SK-N-SH treated with all-trans-retinoic acid at 6 μM for 48 hours (cell line): ENCODE data around the gene UIMC1.
"Not testable (repeated sequence)": the region's sequence is repeated elsewhere in the genome, so short reads cannot be mapped to it uniquely, and the experiment has no call there.

Experiments used
- ATAC-seq: fragments of 200-7000 bp; cut with Tn5 transposase; 3 replicates; pipeline ENCODE4 v1.9.1; 2020; ENCODE audit warnings: mild to moderate bottlenecking, moderate library complexity
- ARNTL ChIP-seq: fragments of 450-650 bp; formaldehyde crosslinking; IDR thresholded peaks from 2 replicates; pipeline ENCODE4 v1.5.0; 2020; ENCODE audit warnings: low read depth, mild to moderate bottlenecking, moderate library complexity, borderline replicate concordance
- CSDC2 ChIP-seq: fragments of 250-450 bp; sonication (Bioruptor Pico); IDR thresholded peaks from 2 replicates; pipeline ENCODE4 v1.5.0; 2020; ENCODE audit warnings: mild to moderate bottlenecking, moderate library complexity
- ESRRG ChIP-seq: fragments of 250-450 bp; sonication (Bioruptor Pico); IDR thresholded peaks from 2 replicates; pipeline ENCODE4 v1.6.1; 2021; ENCODE audit warnings: mild to moderate bottlenecking
- GLIS3 ChIP-seq: fragments of 250-450 bp; sonication (Bioruptor Pico); IDR thresholded peaks from 2 replicates; pipeline ENCODE4 v1.5.0; 2020; ENCODE audit warnings: mild to moderate bottlenecking, moderate library complexity
- ISL1 ChIP-seq: fragments of 250-450 bp; sonication (Bioruptor Pico); IDR thresholded peaks from 2 replicates; pipeline ENCODE4 v2.1.2; 2022; ENCODE audit warnings: mild to moderate bottlenecking, moderate library complexity
- OSR1 ChIP-seq: fragments of 250-450 bp; sonication (Bioruptor Pico); IDR thresholded peaks from 2 replicates; pipeline ENCODE4 v1.8.0; 2022; ENCODE audit warnings: moderate library complexity, mild to moderate bottlenecking, inconsistent platforms
- RARB ChIP-seq: fragments of 250-450 bp; sonication (Bioruptor Pico); IDR thresholded peaks from 2 replicates; pipeline ENCODE4 v1.8.0; 2021; ENCODE audit warnings: mild to moderate bottlenecking, moderate library complexity
- SNAI2 ChIP-seq: fragments of 250-450 bp; sonication (Bioruptor Pico); IDR thresholded peaks from 2 replicates; pipeline ENCODE4 v1.5.0; 2020; ENCODE audit warnings: mild to moderate bottlenecking, moderate library complexity
- TCF4 ChIP-seq: fragments of 250-450 bp; sonication (Bioruptor Pico); IDR thresholded peaks from 2 replicates; pipeline ENCODE4 v1.8.0; 2021; ENCODE audit warnings: mild to moderate bottlenecking, moderate library complexity, borderline replicate concordance
- TOX ChIP-seq: fragments of 250-450 bp; sonication (Bioruptor Pico); IDR thresholded peaks from 2 replicates; pipeline ENCODE4 v1.8.0; 2021; ENCODE audit warnings: mild to moderate bottlenecking, moderate library complexity, borderline replicate concordance
- ZC3H10 ChIP-seq: fragments of 250-450 bp; sonication (Bioruptor Pico); IDR thresholded peaks from 2 replicates; pipeline ENCODE4 v1.5.1; 2021; ENCODE audit warnings: mild to moderate bottlenecking, moderate library complexity
- ZFP3 ChIP-seq: fragments of 250-450 bp; sonication (Bioruptor Pico); IDR thresholded peaks from 2 replicates; pipeline ENCODE4 v1.5.0; 2020; ENCODE audit warnings: mild to moderate bottlenecking, moderate library complexity
- ZFP30 ChIP-seq: fragments of 450-650 bp; formaldehyde crosslinking; IDR thresholded peaks from 2 replicates; pipeline ENCODE4 v1.5.0; 2022; ENCODE audit warnings: mild to moderate bottlenecking, moderate library complexity
- ZNF565 ChIP-seq: fragments of 450-650 bp; formaldehyde crosslinking; conservative IDR thresholded peaks from 2 replicates; pipeline ENCODE4 v1.5.0; 2020; ENCODE audit warnings: low read depth, mild to moderate bottlenecking, moderate library complexity
- ZNF70 ChIP-seq: fragments of 450-650 bp; formaldehyde crosslinking; IDR thresholded peaks from 2 replicates; pipeline ENCODE4 v1.5.0; 2020; ENCODE audit warnings: mild to moderate bottlenecking, moderate library complexity
- ZNF8 ChIP-seq: fragments of 450-650 bp; formaldehyde crosslinking; IDR thresholded peaks from 2 replicates; pipeline ENCODE4 v1.5.0; 2020; ENCODE audit warnings: mild to moderate bottlenecking, moderate library complexity
- TF ChIP-seq, protein P1 (sequence below): fragments of 250-450 bp; sonication (Bioruptor Pico); IDR thresholded peaks from 2 replicates; pipeline ENCODE4 v1.5.1; 2020; ENCODE audit warnings: low read depth, mild to moderate bottlenecking, moderate library complexity
- TF ChIP-seq, protein P2 (sequence below): fragments of 250-450 bp; sonication (Bioruptor Pico); IDR thresholded peaks from 2 replicates; pipeline ENCODE4 v1.8.0; 2020; ENCODE audit warnings: mild to moderate bottlenecking, moderate library complexity, borderline replicate concordance
- TF ChIP-seq, protein P3 (sequence below): fragments of 250-450 bp; sonication (Bioruptor Pico); IDR thresholded peaks from 2 replicates; pipeline ENCODE4 v1.8.0; 2021; ENCODE audit warnings: low read depth, mild to moderate bottlenecking, moderate library complexity, borderline replicate concordance
- TF ChIP-seq, protein P4 (sequence below): fragments of 250-450 bp; sonication (Bioruptor Pico); IDR thresholded peaks from 2 replicates; pipeline ENCODE4 v1.5.1; 2021; ENCODE audit warnings: mild to moderate bottlenecking, moderate library complexity

The UIMC1 gene

DNA sequence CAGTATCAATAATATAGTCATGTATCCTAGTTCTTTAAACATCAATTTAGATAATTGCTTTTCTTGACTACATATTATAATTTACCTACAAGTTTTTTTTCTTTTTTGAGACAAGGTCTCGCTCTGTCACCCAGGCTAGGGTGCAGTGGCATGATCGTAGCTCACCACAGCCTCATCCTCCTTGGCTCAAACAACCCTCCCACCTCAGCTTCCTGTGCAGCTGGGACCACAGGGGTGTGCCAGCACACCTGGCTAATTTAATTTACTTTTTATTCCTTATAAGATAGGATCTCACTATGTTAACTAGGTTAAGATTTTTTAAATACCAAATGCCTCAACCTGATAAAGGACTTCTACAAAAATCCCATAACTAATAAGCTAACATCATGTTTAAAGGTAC is 21.1 kb downstream of the UIMC1 start:
- no peak for TF ChIP-seq ZNF8
- TF ChIP-seq ZFP30: no peak
- TF ChIP-seq ARNTL (CRISPR knock-in tag): no peak
- no peak for TF ChIP-seq GLIS3
- TF ChIP-seq, protein P1, sequence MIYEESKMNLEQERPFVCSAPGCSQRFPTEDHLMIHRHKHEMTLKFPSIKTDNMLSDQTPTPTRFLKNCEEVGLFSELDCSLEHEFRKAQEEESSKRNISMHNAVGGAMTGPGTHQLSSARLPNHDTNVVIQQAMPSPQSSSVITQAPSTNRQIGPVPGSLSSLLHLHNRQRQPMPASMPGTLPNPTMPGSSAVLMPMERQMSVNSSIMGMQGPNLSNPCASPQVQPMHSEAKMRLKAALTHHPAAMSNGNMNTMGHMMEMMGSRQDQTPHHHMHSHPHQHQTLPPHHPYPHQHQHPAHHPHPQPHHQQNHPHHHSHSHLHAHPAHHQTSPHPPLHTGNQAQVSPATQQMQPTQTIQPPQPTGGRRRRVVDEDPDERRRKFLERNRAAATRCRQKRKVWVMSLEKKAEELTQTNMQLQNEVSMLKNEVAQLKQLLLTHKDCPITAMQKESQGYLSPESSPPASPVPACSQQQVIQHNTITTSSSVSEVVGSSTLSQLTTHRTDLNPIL (CRISPR knock-in tag): no peak
- TF ChIP-seq CSDC2 (CRISPR knock-in tag): no peak
- TF ChIP-seq RARB (CRISPR knock-in tag): no peak
- TF ChIP-seq ZNF565: no peak
- TF ChIP-seq, protein P2, sequence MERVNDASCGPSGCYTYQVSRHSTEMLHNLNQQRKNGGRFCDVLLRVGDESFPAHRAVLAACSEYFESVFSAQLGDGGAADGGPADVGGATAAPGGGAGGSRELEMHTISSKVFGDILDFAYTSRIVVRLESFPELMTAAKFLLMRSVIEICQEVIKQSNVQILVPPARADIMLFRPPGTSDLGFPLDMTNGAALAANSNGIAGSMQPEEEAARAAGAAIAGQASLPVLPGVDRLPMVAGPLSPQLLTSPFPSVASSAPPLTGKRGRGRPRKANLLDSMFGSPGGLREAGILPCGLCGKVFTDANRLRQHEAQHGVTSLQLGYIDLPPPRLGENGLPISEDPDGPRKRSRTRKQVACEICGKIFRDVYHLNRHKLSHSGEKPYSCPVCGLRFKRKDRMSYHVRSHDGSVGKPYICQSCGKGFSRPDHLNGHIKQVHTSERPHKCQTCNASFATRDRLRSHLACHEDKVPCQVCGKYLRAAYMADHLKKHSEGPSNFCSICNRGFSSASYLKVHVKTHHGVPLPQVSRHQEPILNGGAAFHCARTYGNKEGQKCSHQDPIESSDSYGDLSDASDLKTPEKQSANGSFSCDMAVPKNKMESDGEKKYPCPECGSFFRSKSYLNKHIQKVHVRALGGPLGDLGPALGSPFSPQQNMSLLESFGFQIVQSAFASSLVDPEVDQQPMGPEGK (CRISPR knock-in tag): no peak
- TF ChIP-seq, protein P3, sequence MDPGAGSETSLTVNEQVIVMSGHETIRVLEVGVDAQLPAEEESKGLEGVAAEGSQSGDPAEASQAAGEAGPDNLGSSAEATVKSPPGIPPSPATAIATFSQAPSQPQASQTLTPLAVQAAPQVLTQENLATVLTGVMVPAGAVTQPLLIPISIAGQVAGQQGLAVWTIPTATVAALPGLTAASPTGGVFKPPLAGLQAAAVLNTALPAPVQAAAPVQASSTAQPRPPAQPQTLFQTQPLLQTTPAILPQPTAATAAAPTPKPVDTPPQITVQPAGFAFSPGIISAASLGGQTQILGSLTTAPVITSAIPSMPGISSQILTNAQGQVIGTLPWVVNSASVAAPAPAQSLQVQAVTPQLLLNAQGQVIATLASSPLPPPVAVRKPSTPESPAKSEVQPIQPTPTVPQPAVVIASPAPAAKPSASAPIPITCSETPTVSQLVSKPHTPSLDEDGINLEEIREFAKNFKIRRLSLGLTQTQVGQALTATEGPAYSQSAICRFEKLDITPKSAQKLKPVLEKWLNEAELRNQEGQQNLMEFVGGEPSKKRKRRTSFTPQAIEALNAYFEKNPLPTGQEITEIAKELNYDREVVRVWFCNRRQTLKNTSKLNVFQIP (CRISPR knock-in tag): no peak
- no peak for TF ChIP-seq TCF4 (CRISPR knock-in tag)
- no peak for TF ChIP-seq SNAI2 (CRISPR knock-in tag)
- no peak for TF ChIP-seq ISL1 (CRISPR knock-in tag)
- no peak for TF ChIP-seq ZNF70
- no peak for TF ChIP-seq ZC3H10 (CRISPR knock-in tag)
- TF ChIP-seq, protein P4, sequence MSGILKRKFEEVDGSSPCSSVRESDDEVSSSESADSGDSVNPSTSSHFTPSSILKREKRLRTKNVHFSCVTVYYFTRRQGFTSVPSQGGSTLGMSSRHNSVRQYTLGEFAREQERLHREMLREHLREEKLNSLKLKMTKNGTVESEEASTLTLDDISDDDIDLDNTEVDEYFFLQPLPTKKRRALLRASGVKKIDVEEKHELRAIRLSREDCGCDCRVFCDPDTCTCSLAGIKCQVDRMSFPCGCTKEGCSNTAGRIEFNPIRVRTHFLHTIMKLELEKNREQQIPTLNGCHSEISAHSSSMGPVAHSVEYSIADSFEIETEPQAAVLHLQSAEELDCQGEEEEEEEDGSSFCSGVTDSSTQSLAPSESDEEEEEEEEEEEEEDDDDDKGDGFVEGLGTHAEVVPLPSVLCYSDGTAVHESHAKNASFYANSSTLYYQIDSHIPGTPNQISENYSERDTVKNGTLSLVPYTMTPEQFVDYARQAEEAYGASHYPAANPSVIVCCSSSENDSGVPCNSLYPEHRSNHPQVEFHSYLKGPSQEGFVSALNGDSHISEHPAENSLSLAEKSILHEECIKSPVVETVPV (CRISPR knock-in tag): no peak
- TF ChIP-seq TOX (CRISPR knock-in tag): no peak
- TF ChIP-seq ESRRG (CRISPR knock-in tag): no peak
- no peak for ATAC-seq

DNA sequence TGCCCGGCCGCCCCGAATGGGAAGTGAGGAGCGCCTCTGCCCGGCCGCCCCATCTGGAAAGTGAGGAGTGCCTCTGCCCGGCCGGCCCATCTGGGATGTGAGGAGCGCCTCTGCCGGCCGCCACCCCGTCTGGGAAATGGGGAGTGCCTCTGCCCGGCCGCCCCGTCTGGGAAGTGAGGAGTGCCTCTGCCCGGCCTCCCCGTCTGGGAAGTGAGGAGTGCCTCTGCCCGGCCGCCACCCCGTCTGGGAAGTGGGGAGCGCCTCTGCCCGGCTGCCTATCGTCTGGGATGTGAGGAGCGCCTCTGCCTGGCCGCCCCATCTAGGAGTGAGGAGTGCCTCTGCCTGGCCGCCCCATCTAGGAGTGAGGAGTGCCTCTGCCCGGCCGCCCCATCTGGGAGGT is 22.4 kb downstream of the UIMC1 start:
- ATAC-seq: not testable (repeated sequence)

DNA sequence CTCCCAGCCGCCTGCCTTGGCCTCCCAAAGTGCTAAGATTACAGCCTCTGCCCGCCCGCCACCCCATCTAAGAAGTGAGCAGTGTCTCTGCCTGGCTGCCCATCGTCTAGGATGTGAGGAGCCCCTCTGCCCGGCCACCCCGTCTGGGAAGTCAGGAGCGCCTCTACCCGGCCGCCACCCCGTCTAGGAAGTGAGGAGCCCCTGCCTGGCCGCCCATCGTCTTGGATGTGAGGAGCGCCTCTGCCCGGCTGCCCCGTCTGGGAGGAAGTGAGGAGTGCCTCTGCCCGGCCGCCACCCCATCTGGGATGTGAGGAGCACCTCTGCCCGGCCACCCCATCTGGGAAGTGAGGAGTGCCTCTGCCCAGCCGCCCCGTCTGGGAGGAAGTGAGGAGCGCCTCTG is 23.0 kb downstream of the UIMC1 start:
- ATAC-seq: not testable (repeated sequence)

DNA sequence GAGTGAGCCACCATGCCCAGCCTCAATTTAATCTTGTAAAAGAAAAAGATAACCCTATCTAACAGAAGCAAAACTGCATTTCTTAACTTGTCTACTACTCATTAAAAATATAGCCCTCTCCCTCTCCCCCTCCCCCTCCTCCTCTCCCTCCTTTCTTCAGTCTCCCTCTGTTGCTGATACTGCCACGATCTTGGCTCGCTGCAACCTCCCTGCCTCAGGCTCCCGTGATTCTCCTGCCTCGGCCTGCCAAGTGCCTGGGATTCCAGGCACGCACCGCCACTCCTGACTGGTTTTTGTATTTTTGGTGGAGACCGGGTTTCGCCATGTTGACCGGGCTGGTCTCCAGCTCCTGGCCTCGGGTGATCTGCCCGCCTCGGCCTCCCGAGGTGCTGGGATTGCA is 23.5 kb downstream of the UIMC1 start:
- ATAC-seq: not testable (repeated sequence)

DNA sequence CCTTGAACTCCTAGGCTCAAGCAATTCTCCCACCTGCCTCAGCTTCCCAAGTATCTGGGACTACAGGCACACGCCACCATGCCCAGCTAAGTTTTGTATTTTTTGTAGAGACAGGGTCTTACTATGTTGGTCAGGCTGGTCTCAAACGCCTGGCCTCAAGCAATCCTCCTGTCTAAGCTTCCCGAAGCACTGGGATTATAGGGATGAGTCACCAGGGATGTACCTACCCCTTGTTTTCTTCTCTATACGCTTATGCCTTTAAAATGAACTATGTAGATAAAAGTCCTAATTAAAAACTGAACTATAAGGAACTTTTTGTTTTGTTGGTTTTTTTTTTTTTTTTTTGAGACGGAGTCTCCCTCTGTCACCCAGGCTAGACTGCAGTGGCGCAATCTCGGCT is 25.8 kb downstream of the UIMC1 start:
- no peak for ATAC-seq
- TF ChIP-seq, protein P3 (CRISPR knock-in tag): no peak
- TF ChIP-seq ZFP3 (no peak), OSR1 (CRISPR knock-in tag) (no peak), ARNTL (CRISPR knock-in tag) (no peak), ESRRG (CRISPR knock-in tag) (no peak), ZNF8 (no peak), RARB (CRISPR knock-in tag) (no peak)
- TF ChIP-seq, protein P1 (CRISPR knock-in tag): no peak
